ENCODE data around the gene CMTM1. TPM values are rescaled to one million over a fixed set of nuclear protein-coding genes. Genes with fewer than 3 reads are reported as not detected.

The CMTM1 gene
- total RNA-seq, 2 donors from 2014 or later: 3.8 to 5.3 TPM

GRCh38 chr16:66580605-66581209 lies 14.5 kb downstream of the CMTM1 start:
- Mint-ChIP-seq H3K4me1 (peaks cover 9% of the 10 kb centered on the region), H3K27ac (no peak overlapping the region), H3K27me3 (ENCODE audit: insufficient read depth) (peaks cover 49% of the 10 kb centered on the region), H3K9me3 (no peaks in the 10 kb centered on the region), H3K4me3 (no peak overlapping the region), H3K36me3 (ENCODE audit: low read depth) (no peaks in the 10 kb centered on the region)
- DNase-seq: no peak
- Histone ChIP-seq H3K9ac (ENCODE audit: extremely low read depth, low read length, poor library complexity, severe bottlenecking) (no peak overlapping the region), H3K4me3 (ENCODE audit: low read length) (no peak overlapping the region), H3K4me1 (ENCODE audit: control insufficient read depth, insufficient read depth, low read length) (peaks cover 2% of the 10 kb centered on the region), H3K27me3 (ENCODE audit: control insufficient read depth, insufficient read depth, low read length, poor library complexity, severe bottlenecking) (peaks cover 37% of the 10 kb centered on the region), H3K9me3 (ENCODE audit: control insufficient read depth, low read length) (no peaks in the 10 kb centered on the region), H3K27ac (ENCODE audit: low read depth, low read length) (no peak overlapping the region), H3K36me3 (ENCODE audit: control insufficient read depth, insufficient read depth, low read length) (no peaks in the 10 kb centered on the region)
- no peak for TF ChIP-seq CTCF (conservative IDR thresholded peaks at IDR 0.05)
- WGBS, 2 experiments (ENCODE audit: insufficient coverage in 1 of 2, insufficient read length in 1 of 2): 67 to 73% methylated on average over 3 to 4 of the region's 4 CpGs

- TF ChIP-seq CTCF (conservative IDR thresholded peaks at IDR 0.05): no peak
- no peaks in the 10 kb centered on the region for H3K36me3 Mint-ChIP-seq (ENCODE audit: low read depth)
- no peaks in the 10 kb centered on the region for H3K36me3 ChIP-seq (ENCODE audit: control insufficient read depth, insufficient read depth, low read length)
- no peak for DNase-seq
- H3K9me3 ChIP-seq (ENCODE audit: control insufficient read depth, low read length): no peaks in the 10 kb centered on the region
- no peaks in the 10 kb centered on the region for H3K9me3 Mint-ChIP-seq
- H3K4me3 ChIP-seq (ENCODE audit: low read length): no peak overlapping the region
- no peak overlapping the region for H3K27ac ChIP-seq (ENCODE audit: low read depth, low read length)
- peaks cover 49% of the 10 kb centered on the region for H3K27me3 Mint-ChIP-seq (ENCODE audit: insufficient read depth)
- H3K4me3 Mint-ChIP-seq: no peak overlapping the region
- peaks cover 9% of the 10 kb centered on the region for H3K4me1 Mint-ChIP-seq
- peaks cover 2% of the 10 kb centered on the region for H3K4me1 ChIP-seq (ENCODE audit: control insufficient read depth, insufficient read depth, low read length)
- H3K27me3 ChIP-seq (ENCODE audit: control insufficient read depth, insufficient read depth, low read length, poor library complexity, severe bottlenecking): peaks cover 37% of the 10 kb centered on the region
- 82 to 95% methylated on average over 2 to 3 of the region's 3 CpGs for WGBS, 2 experiments (ENCODE audit: insufficient coverage in 1 of 2, insufficient read length in 1 of 2)
- H3K27ac Mint-ChIP-seq: no peak overlapping the region
- H3K9ac ChIP-seq (ENCODE audit: extremely low read depth, low read length, poor library complexity, severe bottlenecking): no peak overlapping the region
Measured at GRCh38 chr16:66581246-66581952, 15.2 kb downstream of the CMTM1 start.

- H3K27me3 Mint-ChIP-seq (ENCODE audit: insufficient read depth): peaks cover 8% of the 10 kb centered on the region
- WGBS, 2 experiments (ENCODE audit: insufficient coverage in 1 of 2, insufficient read length in 1 of 2): 84 to 86% methylated on average over 7 to 10 of the region's 10 CpGs
- H3K27ac Mint-ChIP-seq: no peak overlapping the region
- H3K27ac ChIP-seq (ENCODE audit: low read depth, low read length): no peak overlapping the region
- peaks cover 4% of the 10 kb centered on the region for H3K4me1 Mint-ChIP-seq
- H3K36me3 ChIP-seq (ENCODE audit: control insufficient read depth, insufficient read depth, low read length): no peaks in the 10 kb centered on the region
- no peak overlapping the region for H3K9ac ChIP-seq (ENCODE audit: extremely low read depth, low read length, poor library complexity, severe bottlenecking)
- no peak overlapping the region for H3K4me3 ChIP-seq (ENCODE audit: low read length)
- TF ChIP-seq CTCF (conservative IDR thresholded peaks at IDR 0.05): no peak
- peak; percentile 22 for DNase-seq
- H3K4me1 ChIP-seq (ENCODE audit: control insufficient read depth, insufficient read depth, low read length): peaks cover 1% of the 10 kb centered on the region
- no peaks in the 10 kb centered on the region for H3K9me3 ChIP-seq (ENCODE audit: control insufficient read depth, low read length)
- no peak overlapping the region for H3K4me3 Mint-ChIP-seq
- H3K9me3 Mint-ChIP-seq: no peaks in the 10 kb centered on the region
- no peaks in the 10 kb centered on the region for H3K27me3 ChIP-seq (ENCODE audit: control insufficient read depth, insufficient read depth, low read length, poor library complexity, severe bottlenecking)
- no peaks in the 10 kb centered on the region for H3K36me3 Mint-ChIP-seq (ENCODE audit: low read depth)
Measured at GRCh38 chr16:66585481-66586239, 19.4 kb downstream of the CMTM1 start.
